Measurements from ENCODE around the gene NAA40. TPM values are rescaled to one million over a fixed set of nuclear protein-coding genes. Genes with fewer than 3 reads are reported as not detected.

Gene NAA40
- total and polyA plus RNA-seq, 2 of the 13 experiments (the other 11 are each of a cell fraction or from before 2014, with no cell fraction given): 11.1 to 17.9 TPM

DNA sequence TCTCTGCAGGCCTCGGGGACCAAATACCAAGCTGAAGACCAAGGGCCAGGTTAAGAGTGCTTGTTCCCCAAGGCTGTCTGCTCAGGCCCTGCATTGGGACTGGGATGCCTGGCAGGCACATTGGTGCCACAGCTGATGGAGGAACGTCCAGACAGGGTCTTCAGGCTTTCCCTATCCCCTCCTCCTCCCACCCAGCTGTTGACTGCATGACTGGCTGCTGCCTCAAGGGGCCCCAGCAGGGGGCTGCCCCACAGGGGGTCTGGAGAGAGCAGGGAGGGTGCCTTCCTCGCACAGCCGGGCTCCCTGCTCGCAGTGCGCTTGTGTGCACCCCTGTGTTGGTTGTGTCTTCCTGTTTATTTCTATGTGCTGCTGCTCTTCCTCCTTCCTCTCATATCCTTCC lies 31.7 kb upstream of the NAA40 start (continued):
- TF ChIP-seq, protein P1, sequence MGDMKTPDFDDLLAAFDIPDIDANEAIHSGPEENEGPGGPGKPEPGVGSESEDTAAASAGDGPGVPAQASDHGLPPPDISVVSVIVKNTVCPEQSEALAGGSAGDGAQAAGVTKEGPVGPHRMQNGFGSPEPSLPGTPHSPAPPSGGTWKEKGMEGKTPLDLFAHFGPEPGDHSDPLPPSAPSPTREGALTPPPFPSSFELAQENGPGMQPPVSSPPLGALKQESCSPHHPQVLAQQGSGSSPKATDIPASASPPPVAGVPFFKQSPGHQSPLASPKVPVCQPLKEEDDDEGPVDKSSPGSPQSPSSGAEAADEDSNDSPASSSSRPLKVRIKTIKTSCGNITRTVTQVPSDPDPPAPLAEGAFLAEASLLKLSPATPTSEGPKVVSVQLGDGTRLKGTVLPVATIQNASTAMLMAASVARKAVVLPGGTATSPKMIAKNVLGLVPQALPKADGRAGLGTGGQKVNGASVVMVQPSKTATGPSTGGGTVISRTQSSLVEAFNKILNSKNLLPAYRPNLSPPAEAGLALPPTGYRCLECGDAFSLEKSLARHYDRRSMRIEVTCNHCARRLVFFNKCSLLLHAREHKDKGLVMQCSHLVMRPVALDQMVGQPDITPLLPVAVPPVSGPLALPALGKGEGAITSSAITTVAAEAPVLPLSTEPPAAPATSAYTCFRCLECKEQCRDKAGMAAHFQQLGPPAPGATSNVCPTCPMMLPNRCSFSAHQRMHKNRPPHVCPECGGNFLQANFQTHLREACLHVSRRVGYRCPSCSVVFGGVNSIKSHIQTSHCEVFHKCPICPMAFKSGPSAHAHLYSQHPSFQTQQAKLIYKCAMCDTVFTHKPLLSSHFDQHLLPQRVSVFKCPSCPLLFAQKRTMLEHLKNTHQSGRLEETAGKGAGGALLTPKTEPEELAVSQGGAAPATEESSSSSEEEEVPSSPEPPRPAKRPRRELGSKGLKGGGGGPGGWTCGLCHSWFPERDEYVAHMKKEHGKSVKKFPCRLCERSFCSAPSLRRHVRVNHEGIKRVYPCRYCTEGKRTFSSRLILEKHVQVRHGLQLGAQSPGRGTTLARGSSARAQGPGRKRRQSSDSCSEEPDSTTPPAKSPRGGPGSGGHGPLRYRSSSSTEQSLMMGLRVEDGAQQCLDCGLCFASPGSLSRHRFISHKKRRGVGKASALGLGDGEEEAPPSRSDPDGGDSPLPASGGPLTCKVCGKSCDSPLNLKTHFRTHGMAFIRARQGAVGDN (CRISPR knock-in tag; IDR thresholded peaks at IDR 0.05): no peak
- TF ChIP-seq, protein P2, sequence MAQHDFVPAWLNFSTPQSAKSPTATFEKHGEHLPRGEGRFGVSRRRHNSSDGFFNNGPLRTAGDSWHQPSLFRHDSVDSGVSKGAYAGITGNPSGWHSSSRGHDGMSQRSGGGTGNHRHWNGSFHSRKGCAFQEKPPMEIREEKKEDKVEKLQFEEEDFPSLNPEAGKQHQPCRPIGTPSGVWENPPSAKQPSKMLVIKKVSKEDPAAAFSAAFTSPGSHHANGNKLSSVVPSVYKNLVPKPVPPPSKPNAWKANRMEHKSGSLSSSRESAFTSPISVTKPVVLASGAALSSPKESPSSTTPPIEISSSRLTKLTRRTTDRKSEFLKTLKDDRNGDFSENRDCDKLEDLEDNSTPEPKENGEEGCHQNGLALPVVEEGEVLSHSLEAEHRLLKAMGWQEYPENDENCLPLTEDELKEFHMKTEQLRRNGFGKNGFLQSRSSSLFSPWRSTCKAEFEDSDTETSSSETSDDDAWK (CRISPR knock-in tag; IDR thresholded peaks at IDR 0.05): no peak
- no peak for TF ChIP-seq RBFOX2 (IDR thresholded peaks at IDR 0.05; ENCODE audit: low read depth, low read length)
- no peak for TF ChIP-seq SETDB1 (CRISPR knock-in tag; IDR thresholded peaks at IDR 0.05; ENCODE audit: borderline replicate concordance)

DNA sequence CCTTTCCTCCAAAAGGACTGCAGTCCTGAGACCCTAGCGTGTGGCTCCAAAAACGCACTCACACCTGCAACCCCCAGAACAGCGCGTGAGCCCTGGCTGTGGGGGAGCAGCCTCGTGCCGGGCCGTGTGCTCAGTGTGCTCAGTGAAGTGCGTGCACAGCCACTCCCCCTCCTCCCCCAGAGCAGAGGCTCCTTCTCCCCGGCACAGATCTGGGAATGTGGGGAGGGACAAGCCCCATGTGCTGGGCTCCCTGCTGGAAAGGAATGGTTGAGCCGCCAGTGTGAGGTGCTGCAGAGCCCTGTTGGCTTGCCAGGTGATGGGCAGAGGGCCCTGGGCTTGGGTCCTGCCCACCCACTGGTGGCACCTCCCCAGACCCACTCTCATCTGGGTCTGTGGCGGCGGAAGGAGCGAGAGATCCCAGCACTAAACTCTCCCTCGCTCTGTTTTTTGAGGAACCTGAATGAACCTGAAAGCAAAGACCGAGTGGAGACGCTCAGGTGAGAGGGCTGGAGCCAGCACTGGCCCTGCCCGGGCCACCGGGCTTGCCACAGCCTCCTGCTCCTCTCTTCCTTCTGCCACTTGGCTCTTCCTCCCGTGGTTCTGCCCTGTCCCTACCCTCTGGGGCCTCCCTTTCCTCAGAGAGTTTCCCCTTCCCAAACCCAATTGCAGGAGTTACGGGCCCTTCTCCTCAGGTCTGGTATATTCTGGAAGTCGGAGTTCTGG lies 30.8 kb upstream of the NAA40 start:
- Histone ChIP-seq H3K79me2 (ENCODE audit: insufficient read depth, low read length) (no peaks in the 10 kb centered on the region), H3K36me3 (replicated peaks in 1 of 2; ENCODE audit: control insufficient read depth in 1 of 2, insufficient read depth in 2 of 2, low read length in 2 of 2) (peaks cover 17 to 35% of the 10 kb centered on the region in 2 experiments; a peak in 4 of 5 replicates), H3K27me3 (ENCODE audit: control insufficient read depth in 1 of 2, insufficient read depth in 2 of 2, low read length in 2 of 2) (no peaks in the 10 kb centered on the region), H3K27ac (ENCODE audit: extremely low read length, insufficient read depth, low read length) (no peak overlapping the region), H3K4me1 (ENCODE audit: insufficient read depth, low read length) (no peaks in the 10 kb centered on the region), H4K20me1 (ENCODE audit: insufficient read depth, low read length) (no peaks in the 10 kb centered on the region), H2AFZ (ENCODE audit: low read length) (no peak overlapping the region), H3K4me3 (replicated peaks in 1 of 3; ENCODE audit: insufficient read depth in 1 of 3, low read depth in 2 of 3, low read length in 3 of 3) (no peak overlapping the region), H3K4me2 (ENCODE audit: low read depth, low read length) (no peak overlapping the region), H3K9me3 (ENCODE audit: low read length) (no peaks in the 10 kb centered on the region), H3K9ac (ENCODE audit: insufficient read depth, low read depth, low read length) (no peak overlapping the region)
- intact Hi-C loops (cut with micrococcal nuclease; ENCODE audit: unreplicated experiment): loop anchor here (10.0 kb wide), 1 partner anchor 143 kb away; the partner anchor contains the start of gene ZFTA
- no peak for FAIRE-seq
- DNase-seq (ENCODE audit: low spot score): no peak
- BruUV-seq (replicated peaks): no TSS peak
- no peak for ATAC-seq
- 97% methylated on average over 7 of the region's 21 CpGs for WGBS (ENCODE audit: low lambda C conversion rate)
- ChIA-PET CTCF (ENCODE audit: low intra/inter-chr PET ratio, low total read pairs) (no interaction called here), POLR2A (no interaction called here)
- peak; percentile 58 for TF ChIP-seq AGO2 (optimal IDR thresholded peaks at IDR 0.05; ENCODE audit: low read depth, low read length)
- no peak for TF ChIP-seq GTF2F1 (IDR thresholded peaks at IDR 0.05; ENCODE audit: low read length)
- TF ChIP-seq RBM22 (optimal IDR thresholded peaks at IDR 0.05; ENCODE audit: low read length): peak; percentile 43
- TF ChIP-seq XBP1 (CRISPR knock-in tag; IDR thresholded peaks at IDR 0.05): no peak
- in situ Hi-C loops (cut with HindIII; ENCODE audit: extremely low pct_ligation_motif_present, low pct_unique_long_range_greater_than_20kb): no loop called here
